Measurements from ENCODE around the gene SVOP.

SVOP gene

GRCh38 chr12:108928695-108929094 lies 92.2 kb downstream of the SVOP start:
- no peak for DNase-seq

- no peak for DNase-seq
Measured at GRCh38 chr12:108922918-108923317, 98.0 kb downstream of the SVOP start.

DNA sequence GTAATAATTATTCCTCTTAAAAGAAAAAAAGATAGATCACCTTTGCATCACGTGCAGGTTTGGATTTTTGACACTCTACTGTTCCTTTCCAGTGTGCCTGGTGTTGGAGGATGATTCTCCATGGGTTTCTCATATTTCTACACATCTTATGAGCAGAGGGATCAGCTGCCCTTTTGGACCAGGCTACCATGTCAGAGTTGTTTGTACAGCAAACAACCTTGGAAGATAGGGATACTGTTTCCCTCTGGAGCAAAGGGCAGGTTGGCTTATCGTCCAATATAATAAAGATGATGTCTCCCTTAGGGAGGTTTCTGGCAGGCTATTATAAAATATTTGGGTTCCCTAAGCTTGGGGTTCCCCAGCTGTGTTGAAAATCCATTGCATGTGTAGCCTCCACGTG lies 98.9 kb downstream of the SVOP start:
- DNase-seq, result no peak

GRCh38 chr12:108918960-108919642 lies 101.8 kb downstream of the SVOP start:
- DNase-seq, result no peak

DNA sequence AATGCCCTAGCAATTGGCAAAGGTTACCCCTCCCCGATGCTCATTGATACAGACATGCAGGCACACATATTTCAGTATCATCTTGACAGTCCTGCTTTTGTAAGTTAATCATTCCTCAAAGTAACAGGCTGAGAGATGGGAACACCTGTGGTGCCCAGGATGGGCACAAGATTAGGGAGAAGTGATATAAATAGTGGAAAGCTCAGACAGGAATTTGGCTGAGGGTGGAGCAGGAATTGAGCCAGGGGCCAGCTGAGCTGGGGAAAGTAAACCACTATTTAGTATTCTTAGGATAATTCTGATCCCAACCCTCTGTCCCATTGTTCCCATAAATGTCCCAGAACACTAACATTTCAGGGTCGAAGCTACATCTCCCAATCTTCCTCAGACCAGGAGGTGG lies 102.7 kb downstream of the SVOP start:
- DNase-seq, result no peak

DNA sequence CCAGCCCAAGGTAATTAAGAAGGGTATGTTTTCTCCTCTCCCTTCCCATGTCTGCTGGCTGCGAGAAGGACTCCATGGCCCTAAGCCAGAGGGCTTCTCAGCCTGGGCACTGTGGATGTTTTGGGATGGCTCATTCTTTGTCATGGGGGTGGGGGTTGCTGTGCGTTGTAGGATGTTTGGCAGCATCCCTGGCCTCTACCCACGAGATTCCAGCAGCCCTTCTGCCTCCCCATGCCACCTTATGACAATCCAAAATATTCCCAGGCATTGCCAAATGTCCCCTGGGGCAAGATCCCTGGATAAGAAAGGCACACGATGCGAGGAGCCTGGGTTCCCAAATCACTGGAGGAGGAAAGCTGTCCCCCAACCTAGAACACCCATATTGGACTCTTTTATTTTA lies 104.5 kb downstream of the SVOP start:
- no peak for DNase-seq

GRCh38 chr12:108915632-108916133 lies 105.2 kb downstream of the SVOP start:
- DNase-seq, result no peak

GRCh38 chr12:108914121-108914531 lies 106.7 kb downstream of the SVOP start:
- DNase-seq, result peak; percentile 33

DNA sequence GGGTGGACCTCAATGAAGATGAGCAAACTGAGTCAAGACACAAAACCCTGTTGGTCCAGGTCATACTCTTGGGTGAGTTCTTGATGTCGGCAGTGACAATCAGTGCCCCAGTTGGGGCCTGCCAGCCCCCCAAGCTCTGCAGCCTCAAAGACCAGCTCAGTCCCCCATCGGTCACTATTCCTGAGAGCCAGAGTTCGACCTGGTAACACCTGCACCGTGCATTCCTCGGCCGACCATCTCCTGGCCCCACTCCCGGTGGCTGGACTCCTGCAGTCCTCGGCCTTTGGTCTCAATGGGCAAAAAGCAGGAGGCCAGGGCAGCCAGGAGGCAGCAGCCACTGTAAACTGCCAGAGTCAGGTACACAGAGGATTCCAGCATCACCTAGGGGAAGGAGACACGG lies 108.5 kb downstream of the SVOP start:
- no peak for DNase-seq

DNA sequence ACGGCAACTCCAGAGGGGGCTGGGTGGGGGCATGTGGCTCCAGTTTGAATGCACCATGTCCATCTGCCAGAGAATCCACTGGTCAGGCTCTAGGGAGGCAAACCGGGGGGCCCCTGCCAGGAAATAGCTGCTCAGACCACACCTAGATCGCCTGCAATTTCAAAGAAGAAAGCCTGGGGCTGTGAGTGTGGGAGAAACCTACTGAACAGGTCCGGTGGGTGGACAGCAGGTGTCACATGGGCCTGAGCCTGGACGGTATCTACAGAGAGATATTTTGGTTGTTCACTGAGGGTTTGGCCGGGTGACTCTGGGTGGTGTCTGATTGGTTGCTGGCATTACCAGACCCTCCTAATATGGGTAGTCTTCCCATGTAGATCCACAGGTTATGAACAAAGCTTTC lies 109.0 kb downstream of the SVOP start:
- DNase-seq, result no peak

DNA sequence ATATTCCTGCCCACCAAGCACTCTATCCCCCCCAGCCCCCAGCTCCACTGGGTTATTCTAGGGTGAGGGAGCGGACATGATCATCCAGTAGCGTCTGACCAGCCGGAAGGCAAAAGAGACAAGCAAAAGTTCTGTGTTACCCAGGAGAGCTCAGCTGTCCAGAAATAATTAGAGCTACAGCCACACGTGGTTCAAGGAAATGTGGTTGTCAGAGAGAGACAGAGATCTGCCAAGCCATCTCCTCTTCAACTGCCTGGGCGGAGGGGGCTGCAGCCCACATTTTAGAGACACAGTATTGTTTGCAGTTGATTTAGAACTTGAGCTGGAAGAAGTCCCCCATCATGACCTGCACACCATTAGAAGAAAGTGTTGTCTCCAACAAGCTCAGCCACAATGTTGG lies 110.5 kb downstream of the SVOP start:
- DNase-seq, result no peak

GRCh38 chr12:108907839-108908351 lies 113.0 kb downstream of the SVOP start:
- DNase-seq, result no peak

DNA sequence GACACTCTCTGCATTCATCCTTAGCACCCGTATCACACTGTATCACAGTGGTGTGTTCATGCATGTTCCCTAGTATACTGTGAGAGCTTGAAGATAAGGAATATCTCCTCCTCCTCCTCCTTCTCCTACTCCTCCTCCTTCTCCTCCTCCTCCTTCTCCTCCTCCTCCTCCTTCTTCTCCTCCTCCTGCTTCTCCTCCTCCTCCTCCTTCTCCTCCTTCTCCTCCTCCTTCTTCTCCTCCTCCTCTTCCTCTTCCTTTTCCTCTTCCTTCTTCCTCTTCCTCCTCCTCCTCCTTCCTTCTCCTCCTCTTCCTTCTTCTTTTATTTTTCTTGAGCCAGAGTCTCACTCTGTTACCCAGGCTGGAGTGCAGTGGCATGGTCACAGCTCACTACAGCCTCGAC lies 113.9 kb downstream of the SVOP start:
- no peak for DNase-seq

DNA sequence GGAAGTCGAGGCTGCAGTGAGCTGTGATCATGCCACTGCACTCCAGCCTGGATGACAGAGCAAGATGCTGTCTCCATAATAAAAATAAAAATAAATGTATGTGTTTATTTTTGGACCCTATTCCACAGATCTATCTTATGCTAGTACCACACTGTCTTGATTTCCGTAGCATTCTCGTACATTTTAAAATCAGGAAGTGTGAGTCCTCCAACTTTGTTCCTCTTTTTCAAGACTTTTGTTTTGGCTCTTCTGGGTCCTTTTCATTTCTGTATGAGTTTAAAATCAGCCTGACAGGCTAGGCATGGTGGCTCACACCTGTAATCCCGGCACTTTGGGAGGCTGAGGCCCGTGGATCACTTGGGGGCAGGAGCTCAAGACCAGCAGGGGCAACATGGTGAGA lies 115.1 kb downstream of the SVOP start:
- DNase-seq, result no peak

GRCh38 chr12:108899145-108899544 lies 121.7 kb downstream of the SVOP start:
- DNase-seq, result no peak

DNA sequence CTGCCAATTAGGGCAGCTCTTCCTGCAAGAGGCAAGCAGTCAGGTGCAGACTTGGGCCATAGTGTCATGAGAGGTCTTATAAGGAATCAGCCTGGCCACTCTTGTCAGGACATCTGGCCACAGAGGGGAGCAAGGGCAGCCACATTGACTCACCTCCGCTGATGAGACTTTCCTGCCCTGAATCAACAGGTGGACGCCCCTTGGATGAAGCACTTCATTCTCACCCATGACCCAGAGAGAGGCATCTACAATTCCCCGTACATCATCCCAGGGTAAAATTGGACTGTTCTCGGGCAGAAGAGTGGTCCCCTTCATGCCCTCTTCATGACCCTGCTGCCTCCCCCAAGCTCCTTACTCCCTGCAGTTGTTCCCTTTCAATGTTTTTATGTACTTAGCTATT lies 124.1 kb downstream of the SVOP start:
- no peak for DNase-seq

- DNase-seq, result no peak
Measured at GRCh38 chr12:108896336-108896735, 124.5 kb downstream of the SVOP start.

GRCh38 chr12:108895220-108895802 lies 125.6 kb downstream of the SVOP start:
- DNase-seq, result no peak

- DNase-seq, result no peak
Measured at GRCh38 chr12:108890208-108890607, 130.7 kb downstream of the SVOP start.

DNA sequence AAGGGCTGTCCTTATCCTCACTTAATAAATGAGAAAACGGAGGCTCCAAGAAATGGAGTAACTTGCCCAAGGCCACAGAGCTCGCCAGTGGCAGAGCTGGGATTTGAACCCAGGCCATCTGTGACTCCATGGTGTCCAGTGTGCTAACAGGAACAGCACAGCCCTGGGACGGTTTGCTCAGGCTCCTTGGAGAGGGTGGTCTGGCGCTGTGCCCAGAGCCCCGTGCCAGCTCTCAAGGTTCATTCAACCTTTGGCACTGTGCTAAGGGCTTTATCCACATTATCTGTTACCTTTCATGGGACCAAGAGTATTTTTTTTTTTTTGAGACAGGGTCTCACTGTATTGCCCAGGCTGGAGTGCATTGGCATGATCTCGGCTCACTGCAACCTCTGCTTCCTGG lies 132.8 kb downstream of the SVOP start:
- DNase-seq, result no peak

DNA sequence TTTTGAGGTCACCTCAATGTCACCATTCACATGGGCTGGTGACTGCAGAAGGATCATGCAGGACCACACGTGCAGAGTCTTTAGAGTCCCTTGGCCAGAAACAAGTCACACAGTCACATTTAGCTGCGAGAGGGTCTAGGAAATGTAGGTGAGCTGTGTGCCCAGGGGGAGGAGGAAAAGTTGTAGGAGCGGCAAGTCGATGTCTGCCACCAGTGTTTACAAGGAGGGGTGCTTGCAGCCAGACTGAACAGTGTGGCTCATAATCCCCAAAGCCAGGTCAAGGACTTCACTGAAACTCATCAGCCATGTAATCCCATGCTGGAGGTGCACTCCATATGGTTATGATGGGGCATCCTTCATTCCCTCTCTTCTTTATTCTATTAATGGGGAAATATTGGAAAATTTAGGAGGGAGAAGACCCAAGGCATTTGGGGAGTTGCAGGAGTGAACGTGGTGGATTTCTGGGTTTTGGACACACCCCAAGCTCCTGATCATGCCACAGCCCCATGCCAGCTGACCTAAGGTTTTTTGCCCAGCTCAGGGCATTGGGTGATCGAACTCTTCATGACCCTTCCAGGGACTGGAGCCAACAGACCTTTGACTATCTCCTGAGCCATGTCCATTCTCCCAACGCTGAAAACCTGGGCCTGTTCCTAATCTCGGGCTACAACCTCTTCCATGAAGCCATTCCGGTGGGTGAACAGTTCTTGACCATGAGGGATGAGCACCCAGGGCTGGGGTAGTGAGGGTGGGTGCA lies 133.8 kb downstream of the SVOP start:
- DNase-seq, result no peak

DNA sequence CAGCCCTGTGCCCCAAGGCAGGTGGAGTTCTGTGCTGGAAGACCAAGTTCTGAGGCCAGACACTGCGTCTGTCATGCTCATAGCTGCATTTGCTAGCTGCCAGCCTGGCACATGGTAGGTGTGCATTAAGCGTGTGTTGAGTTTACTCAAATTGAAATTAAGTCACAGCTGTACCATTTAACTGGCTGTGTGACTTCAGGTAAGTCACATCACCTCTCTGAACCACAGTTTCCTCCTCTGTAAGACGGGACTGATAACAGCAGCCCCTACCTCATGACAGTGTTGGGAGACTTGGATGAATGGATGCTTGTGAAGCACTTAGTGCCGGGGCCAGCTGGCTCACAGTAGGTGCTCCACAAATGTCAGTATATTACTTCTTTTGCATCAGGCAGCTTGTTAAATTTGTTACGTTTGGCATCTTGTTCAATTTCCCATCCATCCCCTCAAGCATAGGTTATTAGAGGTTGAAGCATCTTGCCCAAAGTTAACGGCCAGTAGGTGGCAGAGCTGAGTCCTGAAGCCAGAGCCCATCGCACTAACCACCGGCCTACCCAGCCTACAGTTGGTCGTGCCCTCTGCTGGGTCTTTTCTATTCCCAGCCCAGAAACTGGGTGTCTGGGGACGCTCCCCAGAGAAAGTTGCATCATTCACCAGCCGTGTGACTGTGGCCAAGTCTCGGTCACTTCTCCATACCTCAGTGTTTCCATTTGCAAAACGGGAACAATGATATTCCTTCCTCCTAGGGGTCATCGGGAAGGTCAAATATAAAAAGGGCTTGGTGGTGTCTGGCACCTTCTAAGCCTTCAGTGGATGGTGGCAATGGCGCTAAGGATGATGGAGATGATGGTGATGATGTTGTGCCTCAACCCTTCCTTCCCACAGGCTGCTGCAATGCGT lies 136.5 kb downstream of the SVOP start:
- DNase-seq, result peak; percentile 22

DNA sequence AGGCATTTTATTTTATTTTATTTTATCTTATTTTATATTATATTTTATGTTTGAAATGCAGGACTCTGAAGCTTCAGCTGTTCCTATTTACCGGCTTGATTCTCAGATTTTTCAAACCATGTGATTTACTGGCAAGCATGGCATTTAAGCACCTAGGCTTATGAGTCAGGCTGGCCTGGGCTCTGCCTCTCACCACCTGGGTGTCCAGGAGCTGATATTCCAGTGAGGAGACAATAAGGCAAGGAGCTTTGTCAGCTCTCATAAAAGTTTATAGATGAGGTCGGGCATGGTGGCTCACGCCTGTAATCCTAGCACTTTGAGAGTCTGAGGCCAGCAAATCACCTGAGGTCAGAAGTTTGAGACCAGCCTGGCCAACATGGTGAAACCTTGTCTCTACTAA lies 138.9 kb downstream of the SVOP start:
- no peak for DNase-seq

Measured in right hindlimb (tissue), 1 donor.